K562 (cell line): Measurements from ENCODE around the gene E2F2. TPM values are rescaled to one million over a fixed set of nuclear protein-coding genes. Genes with fewer than 3 reads are reported as not detected.

Experiments used
- CEBPG ChIP-seq, 3 experiments: fragments of 200-800 bp in 1 of 3; sonication (Bioruptor generic) in 1 of 3; sonication (generic) in 1 of 3; formaldehyde crosslinking in 1 of 3; IDR thresholded peaks in 2 of 3; conservative IDR thresholded peaks in 1 of 3; 2 replicates each; pipeline versions ENCODE4 v1.6.1 to v1.8.0; 2016 to 2022; ENCODE audit warnings: missing compliant biosample characterization in 2 of 3, missing genetic modification characterization in 2 of 3, mild to moderate bottlenecking in 1 of 3, missing genetic modification reagents in 1 of 3
- FOXA1 ChIP-seq: fragments of 450-650 bp; IDR thresholded peaks from 2 replicates; pipeline ENCODE4 v1.6.1; 2016; ENCODE audit warnings: mild to moderate bottlenecking, borderline replicate concordance
- FOXA3 ChIP-seq, 2 experiments: fragments of 450-650 bp in 1 of 2; sonication (generic) in 1 of 2; formaldehyde crosslinking; IDR thresholded peaks in 1 of 2; conservative IDR thresholded peaks in 1 of 2; 2 replicates each; pipeline versions ENCODE4 v1.4.0 to v1.8.0; 2020 to 2022; ENCODE audit warnings: mild to moderate bottlenecking in 2 of 2, missing genetic modification reagents in 1 of 2
- GABPA ChIP-seq: fragments of 200-800 bp; sonication (Bioruptor generic); conservative IDR thresholded peaks from 2 replicates; pipeline ENCODE4 v1.6.1; 2016; ENCODE audit warnings: low read depth, missing genetic modification characterization, missing compliant biosample characterization
- HBP1 ChIP-seq: fragments of 450-650 bp; formaldehyde crosslinking; IDR thresholded peaks from 2 replicates; pipeline ENCODE4 v1.4.0; 2022; ENCODE audit warnings: missing genetic modification characterization
- MAZ ChIP-seq, 2 experiments: fragments of 450-650 bp in 1 of 2; sonication (generic) in 1 of 2; formaldehyde crosslinking; IDR thresholded peaks in 1 of 2; conservative IDR thresholded peaks in 1 of 2; 2 replicates each; pipeline versions ENCODE4 v1.4.0 to v1.5.0; 2020; ENCODE audit warnings: mild to moderate bottlenecking in 1 of 2, missing genetic modification reagents in 1 of 2
- MCM3 ChIP-seq: fragments of 450-650 bp; IDR thresholded peaks from 2 replicates; pipeline ENCODE4 v1.6.1; 2016
- MTA1 ChIP-seq: fragments of 450-650 bp; IDR thresholded peaks from 2 replicates; pipeline ENCODE4 v1.6.1; 2017; ENCODE audit warnings: borderline replicate concordance
- NFATC3 ChIP-seq: fragments of 450-650 bp; IDR thresholded peaks from 2 replicates; pipeline ENCODE4 v1.6.1; 2017; ENCODE audit warnings: mild to moderate bottlenecking
- RBBP5 ChIP-seq: fragments of 200-600 bp; sonication (generic); IDR thresholded peaks from 2 replicates; pipeline ENCODE4 v1.6.1; 2012; ENCODE audit warnings: borderline replicate concordance, mild to moderate bottlenecking, low read length, control low read depth, inconsistent platforms; ENCODE audit not compliant: insufficient read depth, poor library complexity, severe bottlenecking
- SAP30 ChIP-seq: fragments of 200-600 bp; sonication (generic); IDR thresholded peaks from 2 replicates; pipeline ENCODE4 v1.6.1; 2012; ENCODE audit warnings: borderline replicate concordance, low read depth, mild to moderate bottlenecking, moderate library complexity, low read length, control low read depth, inconsistent platforms; ENCODE audit not compliant: insufficient read depth, poor library complexity, severe bottlenecking
- SP1 ChIP-seq: sonication (generic); formaldehyde crosslinking; IDR thresholded peaks from 2 replicates; pipeline ENCODE4 v1.8.1; 2022; ENCODE audit warnings: mild to moderate bottlenecking, missing genetic modification reagents
- TCFL5 ChIP-seq: fragments of 250-450 bp; sonication (Bioruptor Pico); conservative IDR thresholded peaks from 2 replicates; pipeline ENCODE4 v1.6.1; 2021; ENCODE audit warnings: mild to moderate bottlenecking, moderate library complexity, matching md5 sums
- TOE1 ChIP-seq, 2 experiments: fragments of 450-650 bp in 1 of 2; sonication (generic) in 1 of 2; formaldehyde crosslinking in 1 of 2; IDR thresholded peaks; 2 replicates each; pipeline versions ENCODE4 v1.7.1 to v1.8.0; 2016 to 2022; ENCODE audit warnings: borderline replicate concordance in 2 of 2, mild to moderate bottlenecking in 2 of 2, antibody characterized with exemption in 1 of 2, inconsistent platforms in 1 of 2, low read depth in 1 of 2, missing genetic modification reagents in 1 of 2, moderate library complexity in 1 of 2
- TSC22D4 ChIP-seq: fragments of 450-650 bp; IDR thresholded peaks from 2 replicates; pipeline ENCODE4 v1.6.1; 2016; ENCODE audit warnings: missing genetic modification characterization, missing biosample characterization, control low read depth
- WHSC1 ChIP-seq: IDR thresholded peaks from one replicate; pipeline ENCODE4 v1.6.1; 2012; ENCODE audit warnings: low read length, control low read depth, inconsistent platforms
- ZBTB11 ChIP-seq, 3 experiments: fragments of 200-800 bp in 1 of 3; fragments of 250-450 bp in 1 of 3; fragments of 450-650 bp in 1 of 3; sonication (Bioruptor Pico) in 1 of 3; sonication (Bioruptor generic) in 1 of 3; formaldehyde crosslinking in 1 of 3; IDR thresholded peaks; 2 replicates each; pipeline versions ENCODE4 v1.6.1 to v1.8.0; 2016 to 2022; ENCODE audit warnings: mild to moderate bottlenecking in 2 of 3, missing genetic modification characterization in 2 of 3, missing compliant biosample characterization in 1 of 3, moderate library complexity in 1 of 3
- ZFP1 ChIP-seq: fragments of 450-650 bp; formaldehyde crosslinking; IDR thresholded peaks from 2 replicates; pipeline ENCODE4 v1.4.0; 2020; ENCODE audit warnings: mild to moderate bottlenecking, mixed read lengths
- ZNF444 ChIP-seq: fragments of 250-450 bp; sonication (Bioruptor Pico); IDR thresholded peaks from 2 replicates; pipeline ENCODE4 v1.4.0; 2020; ENCODE audit warnings: mild to moderate bottlenecking, moderate library complexity
- ZNF707 ChIP-seq: fragments of 250-450 bp; sonication (Bioruptor Pico); conservative IDR thresholded peaks from 2 replicates; pipeline ENCODE4 v1.8.0; 2022; ENCODE audit warnings: inconsistent platforms, mild to moderate bottlenecking, moderate library complexity
- polyA plus RNA-seq, 8 experiments: library from polyadenylated mRNA; depleted of rRNA in 4 of 8; stranded (reverse) in 5 of 8; unstranded in 3 of 8; fragments of >200 nt; fragmentation: Nextera tagmentation in 2 of 8; fragmentation: Illumina TruSeq in 1 of 8; extraction: Ambion mirVana in 2 of 8; extraction: Trizol in 1 of 8; gene quantifications; 2 replicates each; pipeline versions ENCODE4 v1.2.1 to v1.2.3, GENCODE V29; 2011 to 2014; ENCODE audit warnings: inconsistent platforms in 1 of 8, missing spikeins in 1 of 8
- total RNA-seq, 7 experiments: library from RNA; depleted of rRNA in 6 of 7; stranded (reverse); fragments of >200 nt in 6 of 7; fragmentation: Illumina TruSeq in 2 of 7; extraction: Trizol in 2 of 7; gene quantifications; 2 replicates each; pipeline versions ENCODE4 v1.2.1 to v1.2.3, GENCODE V29; 2011 to 2021; ENCODE audit warnings: low replicate concordance in 1 of 7

The E2F2 gene
- total and polyA plus RNA-seq, 9 of the 15 experiments (the other 6 are each of a cell fraction or from before 2014, with no cell fraction given), result 3.1 to 25.3 (median 11.4) TPM

GRCh38 chr1:23562137-23562876, 31.3 kb upstream of the E2F2 start (continued):
- TF ChIP-seq HBP1 (CRISPR knock-in tag) (no peak), GABPA (tag) (no peak), TCFL5 (no peak), MTA1 (peak; percentile 95), TSC22D4 (tag) (no peak), TOE1 (IDR thresholded peaks at IDR 0.05; ENCODE audit: borderline replicate concordance) (peak; percentile 21; the same call in 1 of the 2 replicates), TOE1 (CRISPR knock-in tag; IDR thresholded peaks at IDR 0.05; ENCODE audit: borderline replicate concordance, low read depth) (no peak), SP1 (CRISPR knock-in tag) (peak; percentile 27; the same call in 1 of the 2 replicates), NFATC3 (peak; percentile 31; the same call in 1 of the 2 replicates), ZNF707 (no peak), MCM3 (no peak), ZBTB11 (CRISPR knock-in tag; IDR thresholded peaks at IDR 0.05) (peak in 1 of 3 experiments; percentile 41; a peak in 1 of 6 replicates), WHSC1 (no peak), ZNF444 (CRISPR knock-in tag) (no peak), SAP30 (peak; percentile 63), CEBPG (CRISPR knock-in tag; IDR thresholded peaks at IDR 0.05) (no peak), CEBPG (tag; conservative IDR thresholded peaks at IDR 0.05 in 1 of 2, IDR thresholded peaks at IDR 0.05 in 1 of 2) (0 out of 4 replicates have a peak, but pooled peaks of 1 of the 2 experiments have one; percentile 12), FOXA3 (CRISPR knock-in tag; conservative IDR thresholded peaks at IDR 0.05 in 1 of 2, IDR thresholded peaks at IDR 0.05 in 1 of 2) (peak; percentile 92 to 98), MAZ (CRISPR knock-in tag; conservative IDR thresholded peaks at IDR 0.05 in 1 of 2, IDR thresholded peaks at IDR 0.05 in 1 of 2) (peak in 1 of 2 experiments; percentile 53; a peak in 1 of 4 replicates), ZFP1 (CRISPR knock-in tag) (no peak), FOXA1 (peak; percentile 87), RBBP5 (peak; percentile 52)
